AG20443 (cell line): ENCODE data around the gene DDA1.
"Not testable (repeated sequence)": the region's sequence is repeated elsewhere in the genome, so short reads cannot be mapped to it uniquely, and the experiment has no call there.

ENCODE experiments used
- DNase-seq: peaks from one replicate; pipeline ENCODE4 v3.0.0; 2012; ENCODE audit warnings: low spot score, mixed read lengths

The DDA1 gene

DNA sequence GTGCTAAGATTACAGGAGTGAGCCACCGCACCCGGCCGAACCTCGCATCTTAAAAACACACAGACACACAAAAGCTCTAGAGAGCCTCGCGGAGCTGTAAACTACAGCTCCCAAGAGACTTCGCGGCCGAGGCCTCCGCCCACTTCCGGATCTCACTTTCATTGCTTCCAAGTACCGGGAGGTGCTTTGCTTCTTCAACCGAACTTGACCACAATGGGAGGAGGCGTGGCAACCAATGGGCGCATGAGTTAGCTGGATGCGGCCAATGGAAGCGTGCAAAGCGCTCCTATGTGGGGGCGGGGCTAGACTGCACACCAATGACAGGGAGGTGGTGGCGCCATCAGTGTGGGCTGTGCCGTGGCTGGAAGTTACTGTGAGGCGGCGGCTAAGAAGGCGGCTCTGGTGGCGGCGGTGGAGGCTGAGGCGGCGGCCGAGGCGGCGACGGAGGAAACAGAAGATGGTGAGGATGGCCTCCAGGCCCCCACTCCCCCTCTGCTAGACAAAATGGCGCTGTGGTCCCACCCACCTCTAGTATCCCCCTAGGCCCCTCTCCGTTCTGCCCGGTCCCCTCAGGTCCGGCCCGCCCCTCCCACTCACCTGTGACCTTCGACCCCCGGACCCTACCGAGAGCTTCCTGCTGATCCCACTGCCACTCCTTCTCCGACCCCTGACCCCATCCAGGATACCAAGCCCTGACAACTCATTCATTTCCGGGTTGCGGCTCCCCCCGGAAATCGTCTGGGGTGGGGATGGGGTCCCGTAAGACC, at the start of gene DDA1:
Gene DDA1, plus strand, starts transcription at position 366 of the 767 bp plus-strand sequence. Its CDS starts 92 bp downstream, at position 458.
- peak; percentile 98 for DNase-seq

- no peak for DNase-seq
Measured at GRCh38 chr19:17259934-17260333, 49.4 kb upstream of the DDA1 start.

DNA sequence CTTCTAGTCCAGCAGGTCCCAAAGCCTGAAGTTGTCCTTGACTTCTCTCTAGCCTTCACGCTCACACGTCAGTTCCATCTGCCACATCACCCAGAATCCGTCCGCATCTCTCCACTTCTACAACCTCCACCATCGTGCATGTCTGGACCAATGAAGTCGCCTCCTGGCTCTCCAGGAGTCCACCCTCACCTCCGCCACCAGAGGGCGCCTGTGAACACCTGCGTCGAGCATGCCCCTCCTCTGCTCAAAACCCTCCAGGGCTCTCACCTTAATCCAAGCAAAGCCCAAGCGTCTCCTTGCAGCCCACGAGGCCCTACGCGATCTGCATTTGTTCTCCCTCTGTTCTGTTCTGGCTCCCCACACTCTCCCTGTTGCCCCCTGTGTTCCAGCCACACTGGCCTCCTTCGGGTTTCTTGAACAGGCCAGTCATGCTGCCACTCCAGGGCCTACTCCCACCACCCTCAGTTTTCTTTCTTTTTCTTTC, 48.5 kb upstream of the DDA1 start:
- peak; percentile 87 for DNase-seq

- no peak for DNase-seq
Measured at GRCh38 chr19:17262557-17262956, 46.8 kb upstream of the DDA1 start.

DNA sequence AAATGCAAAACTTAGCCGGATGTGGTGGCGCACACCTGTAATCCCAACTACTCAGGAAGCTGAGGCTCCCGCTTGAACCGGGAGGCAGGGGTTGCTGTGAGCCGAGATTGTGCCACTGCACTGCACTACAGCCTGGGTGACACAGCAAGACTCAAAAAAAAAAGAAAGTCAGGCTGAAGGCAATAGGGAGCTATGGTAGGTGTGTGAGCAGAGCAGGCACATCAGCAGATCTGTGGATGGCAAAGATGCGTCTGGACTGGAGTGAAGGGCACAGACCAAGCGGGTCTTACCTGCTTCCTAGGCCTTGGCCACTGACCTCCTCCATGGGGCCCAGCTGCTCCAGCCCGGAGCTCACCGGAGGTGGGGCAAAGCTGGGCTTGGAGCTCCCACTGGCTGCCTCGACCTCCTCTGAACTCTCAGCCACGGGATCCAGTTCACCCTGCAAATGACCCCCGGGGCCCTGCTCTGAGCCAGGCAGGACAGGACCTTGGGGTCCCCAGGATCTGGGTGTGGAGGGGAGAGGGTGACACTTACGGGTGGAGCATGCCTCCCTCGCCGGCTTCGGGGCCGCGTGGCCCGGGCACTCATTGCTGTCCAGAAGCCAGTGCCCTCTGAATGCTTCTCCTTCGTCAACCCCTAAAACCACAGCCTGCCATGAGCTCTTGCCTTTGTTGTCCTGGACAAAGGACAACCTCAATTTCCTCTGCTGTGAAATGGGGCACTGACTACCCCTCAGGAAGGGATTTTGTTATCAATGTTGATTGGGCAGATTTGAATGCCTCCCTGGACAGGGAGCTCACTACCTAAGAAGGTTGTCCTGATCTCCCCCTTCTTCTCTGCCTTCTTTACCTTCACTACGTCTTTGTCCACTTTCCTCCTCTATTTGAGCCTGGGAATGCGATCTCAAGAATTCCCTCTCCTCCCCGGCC, 45.4 kb upstream of the DDA1 start:
- DNase-seq, result no peak

GRCh38 chr19:17264641-17264979, 44.8 kb upstream of the DDA1 start, which contains the start of gene USHBP1:
TSS of gene USHBP1 (minus strand) at chr19:17264745. CDS start at chr19:17264299, 446 bp downstream.
- no peak for DNase-seq

GRCh38 chr19:17266026-17266425, 43.3 kb upstream of the DDA1 start:
- DNase-seq, result no peak

DNA sequence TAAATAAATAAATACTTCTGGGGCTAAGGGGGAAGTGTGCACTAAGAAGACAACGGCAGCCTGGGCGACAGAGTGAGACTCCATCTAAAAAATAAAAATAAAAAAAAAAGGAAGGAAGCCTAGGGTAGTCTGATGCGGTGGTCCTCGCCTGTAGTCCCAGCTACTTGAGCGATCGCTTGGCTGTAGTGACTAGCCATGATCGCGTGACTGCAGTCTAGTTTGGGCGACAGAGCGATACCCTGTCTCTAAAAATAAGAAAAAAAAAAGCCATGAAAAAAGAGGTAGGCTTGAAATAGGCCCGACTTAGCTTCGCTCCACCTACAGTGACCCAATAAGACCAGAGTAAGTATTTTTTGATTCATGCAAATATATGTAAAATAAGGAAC, 42.8 kb upstream of the DDA1 start:
- DNase-seq, result no peak

- DNase-seq, result peak; percentile 98
Measured at GRCh38 chr19:17266975-17267788, 42.2 kb upstream of the DDA1 start, which contains the start of gene BABAM1. TSS of gene BABAM1 (plus strand) at chr19:17267443. CDS start at chr19:17268807, 1,364 bp downstream.

- DNase-seq, result no peak
Measured at GRCh38 chr19:17268754-17269153, 40.6 kb upstream of the DDA1 start.

DNA sequence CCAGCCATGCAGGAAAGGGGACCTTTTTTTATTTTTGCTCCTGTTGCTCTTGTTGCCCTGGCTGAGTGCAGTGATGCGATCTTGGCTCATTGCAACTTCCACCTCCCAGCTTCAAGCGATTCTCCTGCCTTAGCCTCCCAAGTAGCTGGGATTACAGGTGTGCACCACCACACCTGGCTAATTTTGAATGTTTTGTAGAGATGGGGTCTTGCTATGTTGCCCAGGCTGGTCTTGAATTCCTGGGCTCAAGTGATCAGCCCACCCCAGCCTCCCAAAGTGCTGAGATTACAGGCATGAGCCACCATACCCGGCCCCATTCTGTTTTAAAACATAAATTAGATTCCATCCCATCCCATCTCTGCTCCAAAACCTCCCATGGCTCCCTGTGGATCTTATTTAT, 34.5 kb upstream of the DDA1 start:
- not testable (repeated sequence) for DNase-seq

DNA sequence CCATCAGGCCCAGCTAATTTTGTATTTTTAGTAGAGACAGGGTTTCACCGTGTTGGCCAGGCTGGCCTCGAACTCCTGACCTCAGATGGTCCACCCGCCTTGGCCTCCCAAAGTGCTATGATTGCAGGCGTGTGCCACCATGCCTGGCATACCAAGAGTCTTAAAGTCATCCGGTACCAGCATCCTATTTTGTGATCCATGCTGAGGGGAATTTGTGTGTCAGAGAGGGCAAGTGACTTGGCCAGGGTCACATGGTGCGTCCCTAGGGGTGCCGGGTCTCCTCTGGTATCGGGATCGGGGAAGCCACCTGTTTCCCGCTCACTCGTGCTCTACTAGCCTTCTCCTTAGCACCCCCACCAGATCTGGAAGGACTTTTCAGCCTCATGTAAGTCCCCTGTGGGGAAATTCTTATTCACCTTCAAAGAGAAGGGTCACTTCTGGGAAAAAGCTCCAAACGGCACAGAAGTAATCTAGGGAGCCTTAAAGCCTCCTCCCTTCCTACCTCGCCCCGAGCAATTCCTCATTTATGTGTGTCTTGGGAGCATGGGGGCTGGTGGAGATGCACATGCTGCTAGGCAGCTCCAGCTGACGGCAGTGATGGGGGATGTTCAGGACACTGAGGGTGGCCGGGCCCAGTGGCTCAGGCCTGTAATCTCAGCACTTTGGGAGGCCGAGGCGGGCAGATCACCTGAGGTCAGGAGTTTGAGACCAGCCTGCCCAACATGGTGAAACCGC, 33.8 kb upstream of the DDA1 start:
- DNase-seq, result no peak

GRCh38 chr19:17279436-17279835, 29.9 kb upstream of the DDA1 start:
- no peak for DNase-seq

GRCh38 chr19:17281391-17282304, 27.7 kb upstream of the DDA1 start, which contains the start of gene ANKLE1:
TSS of gene ANKLE1 (plus strand) at chr19:17281901. CDS start at chr19:17281921, 20 bp downstream.
- DNase-seq, result peak; percentile 59

- DNase-seq, result peak; percentile 92
Measured at GRCh38 chr19:17282488-17283125, 26.8 kb upstream of the DDA1 start.

DNA sequence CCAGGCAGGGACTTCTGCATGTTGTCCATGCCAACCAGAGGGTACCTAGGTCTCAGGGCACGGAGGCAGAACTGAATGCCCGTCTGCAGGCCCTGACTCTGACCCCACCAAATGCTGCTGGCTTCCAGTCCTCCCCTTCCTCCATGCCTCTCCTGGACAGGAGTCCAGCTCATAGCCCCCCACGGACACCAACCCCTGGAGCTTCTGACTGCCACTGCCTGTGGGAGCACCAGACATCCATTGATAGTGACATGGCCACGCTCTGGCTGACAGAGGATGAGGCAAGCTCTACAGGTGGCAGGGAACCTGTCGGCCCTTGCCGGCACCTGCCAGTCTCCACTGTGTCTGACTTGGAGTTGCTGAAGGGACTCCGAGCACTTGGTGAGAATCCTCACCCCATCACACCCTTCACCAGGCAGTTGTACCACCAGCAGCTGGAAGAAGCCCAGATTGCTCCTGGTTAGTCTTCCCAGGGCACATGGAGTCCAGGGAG, 25.8 kb upstream of the DDA1 start:
- no peak for DNase-seq

DNA sequence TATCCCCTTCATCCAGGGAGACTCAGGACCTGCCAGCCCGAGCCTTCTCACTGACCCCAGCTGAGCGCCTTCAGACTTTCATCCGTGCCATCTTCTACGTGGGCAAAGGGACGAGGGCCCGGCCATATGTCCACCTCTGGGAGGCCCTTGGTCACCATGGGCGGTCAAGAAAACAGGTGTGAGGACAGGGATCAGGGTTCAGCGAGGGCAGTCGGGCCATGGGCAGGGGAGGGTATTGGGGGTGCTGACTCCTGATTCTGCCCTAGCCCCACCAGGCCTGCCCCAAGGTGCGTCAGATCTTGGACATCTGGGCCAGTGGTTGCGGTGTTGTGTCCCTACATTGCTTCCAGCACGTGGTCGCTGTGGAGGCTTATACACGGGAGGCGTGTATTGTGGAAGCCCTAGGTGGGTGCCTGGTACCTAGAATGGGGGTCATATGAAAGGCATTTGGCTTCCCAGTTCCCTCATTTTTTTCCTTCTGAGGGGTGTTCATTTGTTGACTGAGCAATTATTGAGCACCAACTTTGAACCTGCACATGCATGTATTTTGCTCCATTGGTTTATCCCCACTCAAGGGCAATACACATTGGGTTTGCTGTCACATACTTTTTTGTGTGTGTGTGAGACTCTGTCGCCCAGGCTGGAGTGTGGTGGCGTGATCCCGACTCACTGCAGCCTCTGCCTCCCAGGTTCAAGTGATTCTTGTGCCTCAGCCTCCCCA, 23.8 kb upstream of the DDA1 start:
- DNase-seq, result no peak

GRCh38 chr19:17286263-17286662, 23.1 kb upstream of the DDA1 start:
- DNase-seq, result no peak

DNA sequence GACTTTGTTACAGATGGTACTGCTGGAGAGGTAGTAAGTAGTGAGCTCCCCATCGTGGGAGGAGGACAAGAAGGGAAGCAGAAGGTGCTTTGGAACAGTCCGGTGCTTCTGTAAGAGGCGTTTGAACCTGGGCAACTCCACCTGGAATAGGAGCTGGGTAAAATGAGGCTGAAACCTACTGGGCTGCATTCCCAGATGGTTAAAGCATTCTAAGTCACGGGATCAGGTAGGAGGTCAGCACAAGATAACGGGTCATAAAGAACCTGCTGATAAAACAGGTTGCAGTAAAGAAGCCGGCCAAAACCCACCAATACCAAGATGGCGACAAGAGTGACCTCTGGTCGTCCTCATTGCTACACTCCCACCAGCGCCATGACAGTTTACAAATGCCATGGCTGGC, 22.6 kb upstream of the DDA1 start:
- no peak for DNase-seq
